PFSK-1 (cell line): ENCODE data around the gene HFE.

Experiments
- POLR2AphosphoS5 ChIP-seq: IDR thresholded peaks from 2 replicates; pipeline ENCODE4 v1.6.1; 2012; ENCODE audit warnings: low read depth, mild to moderate bottlenecking, control low read depth, low read length, moderate library complexity
- SIN3A ChIP-seq: IDR thresholded peaks from 2 replicates; pipeline ENCODE4 v1.6.1; 2012; ENCODE audit warnings: mild to moderate bottlenecking, low read length, moderate library complexity, borderline replicate concordance; ENCODE audit not compliant: insufficient read depth
- TAF1 ChIP-seq: IDR thresholded peaks from 2 replicates; pipeline ENCODE4 v1.6.1; 2012; ENCODE audit warnings: low read length, control low read depth, borderline replicate concordance; ENCODE audit not compliant: insufficient read depth

GRCh38 chr6:26123947-26124780, 36.9 kb downstream of the HFE start:
- TF ChIP-seq TAF1 (peak; percentile 91; the same call in 1 of the 2 replicates), POLR2AphosphoS5 (peak; percentile 97), SIN3A (peak; percentile 67; the same call in 1 of the 2 replicates)
